Right atrium auricular region (tissue), 2 donors: Measurements from ENCODE around the gene CBX2. TPM values are rescaled to one million over a fixed set of nuclear protein-coding genes. Genes with fewer than 3 reads are reported as not detected.

Experiments
- DNase-seq: peaks from one replicate; pipeline ENCODE4 v3.0.0-alpha.2; 2019; ENCODE audit warnings: low spot score
- H3K27ac ChIP-seq, 2 donors: fragments of 200-600 bp; sonication (generic); 1 replicate in 1 of 2; 2 replicates in 1 of 2; pipeline ENCODE4 v1.5.1; 2016 to 2019
- H3K27me3 ChIP-seq, 2 donors: fragments of 200-600 bp; sonication (generic); one replicate each; pipeline versions ENCODE4 v1.5.1 to v1.6.0; 2017 to 2019
- H3K36me3 ChIP-seq: fragments of 200-600 bp; sonication (generic); one replicate; pipeline ENCODE4 v1.5.1; 2016
- H3K4me1 ChIP-seq, 2 donors: fragments of 200-600 bp; sonication (generic); one replicate each; pipeline versions ENCODE4 v1.5.1 to v1.6.0; 2017 to 2019
- H3K4me3 ChIP-seq, 2 donors: fragments of 200-600 bp; sonication (generic); 1 replicate in 1 of 2; 2 replicates in 1 of 2; pipeline ENCODE4 v1.5.1; 2017 to 2019; ENCODE audit warnings: mild to moderate bottlenecking in 1 of 2, moderate library complexity in 1 of 2
- H3K9me3 ChIP-seq, 2 donors: fragments of 200-600 bp; sonication (generic); one replicate each; pipeline ENCODE4 v1.5.1; 2019
- CTCF ChIP-seq, 2 donors: fragments of 200-600 bp; sonication (generic); IDR thresholded peaks; one replicate each; pipeline ENCODE4 v1.5.1; 2019; ENCODE audit warnings: antibody characterized with exemption in 2 of 2
- total RNA-seq, 2 donors: library from RNA; depleted of rRNA; stranded (reverse); fragments of >200 nt; gene quantifications; one replicate each; pipeline ENCODE4 v1.1.0, GENCODE V29; 2016

Gene CBX2
- total RNA-seq, 2 donors from 2014 or later = 1.0 to 1.7 TPM

- H3K27me3 ChIP-seq = peaks cover 26 to 68% of the 10 kb centered on the region in 2 donors
- TF ChIP-seq CTCF (IDR thresholded peaks at IDR 0.05) = no peak
- H3K4me3 ChIP-seq = peak overlapping the region; percentile 24 to 45
- H3K36me3 ChIP-seq = no peaks in the 10 kb centered on the region
- H3K9me3 ChIP-seq = no peaks in the 10 kb centered on the region
- H3K4me1 ChIP-seq = peaks cover 0 to 50% of the 10 kb centered on the region in 2 donors
- DNase-seq = no peak
- H3K27ac ChIP-seq = no peak overlapping the region
Observed at GRCh38 chr17:79813297-79814126, 35.6 kb downstream of the CBX2 start.

- H3K4me3 ChIP-seq = peak overlapping the region in 1 of 2 donors; percentile 34
- no peaks in the 10 kb centered on the region for H3K9me3 ChIP-seq
- H3K27ac ChIP-seq = no peak overlapping the region
- H3K27me3 ChIP-seq = peaks cover 19 to 60% of the 10 kb centered on the region in 2 donors
- H3K36me3 ChIP-seq = no peaks in the 10 kb centered on the region
- DNase-seq = no peak
- no peak for TF ChIP-seq CTCF (IDR thresholded peaks at IDR 0.05)
- H3K4me1 ChIP-seq = peaks cover 0 to 56% of the 10 kb centered on the region in 2 donors
Observed at GRCh38 chr17:79814127-79814973, 36.4 kb downstream of the CBX2 start.

- Histone ChIP-seq H3K27ac (no peak overlapping the region), H3K27me3 (peaks cover 16 to 55% of the 10 kb centered on the region in 2 donors), H3K36me3 (no peaks in the 10 kb centered on the region), H3K4me1 (peaks cover 0 to 61% of the 10 kb centered on the region in 2 donors), H3K9me3 (no peaks in the 10 kb centered on the region), H3K4me3 (peak overlapping the region in 1 of 2 donors; percentile 34)
- TF ChIP-seq CTCF (IDR thresholded peaks at IDR 0.05) = no peak
- no peak for DNase-seq
Observed at GRCh38 chr17:79814974-79815835, 37.3 kb downstream of the CBX2 start.

GRCh38 chr17:79815836-79816461, 38.0 kb downstream of the CBX2 start:
- Histone ChIP-seq H3K27me3 (peaks cover 16 to 48% of the 10 kb centered on the region in 2 donors), H3K4me3 (no peak overlapping the region), H3K4me1 (peaks cover 0 to 59% of the 10 kb centered on the region in 2 donors)

More at GRCh38 chr17:79815836-79816461, 38.0 kb downstream of the CBX2 start:
- no peak for DNase-seq
- H3K9me3 ChIP-seq = no peaks in the 10 kb centered on the region
- no peak overlapping the region for H3K27ac ChIP-seq
- TF ChIP-seq CTCF (IDR thresholded peaks at IDR 0.05) = no peak
- no peaks in the 10 kb centered on the region for H3K36me3 ChIP-seq
